ENCODE results near the gene KNDC1.
"Not testable (repeated sequence)": the region's sequence is repeated elsewhere in the genome, so short reads cannot be mapped to it uniquely, and the experiment has no call there.

GRCh38 chr10:133175624-133176023, 15.6 kb downstream of the KNDC1 start:
- TF ChIP-seq CTCF (IDR thresholded peaks at IDR 0.05 in 2 of 3, conservative IDR thresholded peaks at IDR 0.05 in 1 of 3; ENCODE audit: control insufficient read depth in 2 of 3, extremely low read depth in 1 of 3, insufficient read depth in 1 of 3, low read depth in 3 of 3, low read length in 3 of 3); POLR2AphosphoS5 (IDR thresholded peaks at IDR 0.05; ENCODE audit: low read length); FOXM1 (IDR thresholded peaks at IDR 0.05; ENCODE audit: low read depth, low read length); DPF2 (IDR thresholded peaks at IDR 0.05); POLR2A (IDR thresholded peaks at IDR 0.05; ENCODE audit: low read depth, low read length); RAD21 (IDR thresholded peaks at IDR 0.05; ENCODE audit: insufficient read depth, low read depth, low read length); PAX8 (IDR thresholded peaks at IDR 0.05): not testable (repeated sequence)
- TF ChIP-seq, protein P1, sequence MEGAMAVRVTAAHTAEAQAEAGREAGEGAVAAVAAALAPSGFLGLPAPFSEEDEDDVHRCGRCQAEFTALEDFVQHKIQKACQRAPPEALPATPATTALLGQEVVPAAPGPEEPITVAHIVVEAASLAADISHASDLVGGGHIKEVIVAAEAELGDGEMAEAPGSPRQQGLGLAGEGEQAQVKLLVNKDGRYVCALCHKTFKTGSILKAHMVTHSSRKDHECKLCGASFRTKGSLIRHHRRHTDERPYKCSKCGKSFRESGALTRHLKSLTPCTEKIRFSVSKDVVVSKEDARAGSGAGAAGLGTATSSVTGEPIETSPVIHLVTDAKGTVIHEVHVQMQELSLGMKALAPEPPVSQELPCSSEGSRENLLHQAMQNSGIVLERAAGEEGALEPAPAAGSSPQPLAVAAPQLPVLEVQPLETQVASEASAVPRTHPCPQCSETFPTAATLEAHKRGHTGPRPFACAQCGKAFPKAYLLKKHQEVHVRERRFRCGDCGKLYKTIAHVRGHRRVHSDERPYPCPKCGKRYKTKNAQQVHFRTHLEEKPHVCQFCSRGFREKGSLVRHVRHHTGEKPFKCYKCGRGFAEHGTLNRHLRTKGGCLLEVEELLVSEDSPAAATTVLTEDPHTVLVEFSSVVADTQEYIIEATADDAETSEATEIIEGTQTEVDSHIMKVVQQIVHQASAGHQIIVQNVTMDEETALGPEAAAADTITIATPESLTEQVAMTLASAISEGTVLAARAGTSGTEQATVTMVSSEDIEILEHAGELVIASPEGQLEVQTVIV (IDR thresholded peaks at IDR 0.05; ENCODE audit: borderline replicate concordance, partially characterized antibody): not testable (repeated sequence)
- TF ChIP-seq, protein P2, sequence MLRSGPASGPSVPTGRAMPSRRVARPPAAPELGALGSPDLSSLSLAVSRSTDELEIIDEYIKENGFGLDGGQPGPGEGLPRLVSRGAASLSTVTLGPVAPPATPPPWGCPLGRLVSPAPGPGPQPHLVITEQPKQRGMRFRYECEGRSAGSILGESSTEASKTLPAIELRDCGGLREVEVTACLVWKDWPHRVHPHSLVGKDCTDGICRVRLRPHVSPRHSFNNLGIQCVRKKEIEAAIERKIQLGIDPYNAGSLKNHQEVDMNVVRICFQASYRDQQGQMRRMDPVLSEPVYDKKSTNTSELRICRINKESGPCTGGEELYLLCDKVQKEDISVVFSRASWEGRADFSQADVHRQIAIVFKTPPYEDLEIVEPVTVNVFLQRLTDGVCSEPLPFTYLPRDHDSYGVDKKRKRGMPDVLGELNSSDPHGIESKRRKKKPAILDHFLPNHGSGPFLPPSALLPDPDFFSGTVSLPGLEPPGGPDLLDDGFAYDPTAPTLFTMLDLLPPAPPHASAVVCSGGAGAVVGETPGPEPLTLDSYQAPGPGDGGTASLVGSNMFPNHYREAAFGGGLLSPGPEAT (IDR thresholded peaks at IDR 0.05; ENCODE audit: low read depth): not testable (repeated sequence)
